SK-N-SH treated with all-trans-retinoic acid at 6 μM for 48 hours (cell line): ENCODE measurements around the gene MAST4.

Experiments
- ATAC-seq: fragments of 200-7000 bp; cut with Tn5 transposase; 3 replicates; pipeline ENCODE4 v1.9.1; 2020; ENCODE audit warnings: mild to moderate bottlenecking, moderate library complexity
- ARNTL ChIP-seq: fragments of 450-650 bp; formaldehyde crosslinking; IDR thresholded peaks from 2 replicates; pipeline ENCODE4 v1.5.0; 2020; ENCODE audit warnings: low read depth, mild to moderate bottlenecking, moderate library complexity, borderline replicate concordance
- CREB5 ChIP-seq: fragments of 250-450 bp; sonication (Bioruptor Pico); IDR thresholded peaks from 2 replicates; pipeline ENCODE4 v1.5.1; 2020; ENCODE audit warnings: low read depth, mild to moderate bottlenecking, moderate library complexity
- CSDC2 ChIP-seq: fragments of 250-450 bp; sonication (Bioruptor Pico); IDR thresholded peaks from 2 replicates; pipeline ENCODE4 v1.5.0; 2020; ENCODE audit warnings: mild to moderate bottlenecking, moderate library complexity
- CSRNP3 ChIP-seq: fragments of 250-450 bp; sonication (Bioruptor Pico); IDR thresholded peaks from 2 replicates; pipeline ENCODE4 v1.5.1; 2021; ENCODE audit warnings: mild to moderate bottlenecking, moderate library complexity
- ESRRG ChIP-seq: fragments of 250-450 bp; sonication (Bioruptor Pico); IDR thresholded peaks from 2 replicates; pipeline ENCODE4 v1.6.1; 2021; ENCODE audit warnings: mild to moderate bottlenecking
- GLIS3 ChIP-seq: fragments of 250-450 bp; sonication (Bioruptor Pico); IDR thresholded peaks from 2 replicates; pipeline ENCODE4 v1.5.0; 2020; ENCODE audit warnings: mild to moderate bottlenecking, moderate library complexity
- ISL1 ChIP-seq: fragments of 250-450 bp; sonication (Bioruptor Pico); IDR thresholded peaks from 2 replicates; pipeline ENCODE4 v2.1.2; 2022; ENCODE audit warnings: mild to moderate bottlenecking, moderate library complexity
- OSR1 ChIP-seq: fragments of 250-450 bp; sonication (Bioruptor Pico); IDR thresholded peaks from 2 replicates; pipeline ENCODE4 v1.8.0; 2022; ENCODE audit warnings: moderate library complexity, mild to moderate bottlenecking, inconsistent platforms
- PATZ1 ChIP-seq: fragments of 250-450 bp; sonication (Bioruptor Pico); IDR thresholded peaks from 2 replicates; pipeline ENCODE4 v1.8.0; 2020; ENCODE audit warnings: mild to moderate bottlenecking, moderate library complexity, borderline replicate concordance
- POU6F1 ChIP-seq: fragments of 250-450 bp; sonication (Bioruptor Pico); IDR thresholded peaks from 2 replicates; pipeline ENCODE4 v1.8.0; 2021; ENCODE audit warnings: low read depth, mild to moderate bottlenecking, moderate library complexity, borderline replicate concordance
- PPARA ChIP-seq: fragments of 250-450 bp; sonication (Bioruptor Pico); IDR thresholded peaks from 2 replicates; pipeline ENCODE4 v1.5.0; 2020; ENCODE audit warnings: mild to moderate bottlenecking, borderline replicate concordance
- RARB ChIP-seq: fragments of 250-450 bp; sonication (Bioruptor Pico); IDR thresholded peaks from 2 replicates; pipeline ENCODE4 v1.8.0; 2021; ENCODE audit warnings: mild to moderate bottlenecking, moderate library complexity
- SNAI2 ChIP-seq: fragments of 250-450 bp; sonication (Bioruptor Pico); IDR thresholded peaks from 2 replicates; pipeline ENCODE4 v1.5.0; 2020; ENCODE audit warnings: mild to moderate bottlenecking, moderate library complexity
- TCF4 ChIP-seq: fragments of 250-450 bp; sonication (Bioruptor Pico); IDR thresholded peaks from 2 replicates; pipeline ENCODE4 v1.8.0; 2021; ENCODE audit warnings: mild to moderate bottlenecking, moderate library complexity, borderline replicate concordance
- TOX ChIP-seq: fragments of 250-450 bp; sonication (Bioruptor Pico); IDR thresholded peaks from 2 replicates; pipeline ENCODE4 v1.8.0; 2021; ENCODE audit warnings: mild to moderate bottlenecking, moderate library complexity, borderline replicate concordance
- TSHZ2 ChIP-seq: fragments of 250-450 bp; sonication (Bioruptor Pico); IDR thresholded peaks from 2 replicates; pipeline ENCODE4 v1.5.0; 2020; ENCODE audit warnings: mild to moderate bottlenecking, moderate library complexity
- ZC3H10 ChIP-seq: fragments of 250-450 bp; sonication (Bioruptor Pico); IDR thresholded peaks from 2 replicates; pipeline ENCODE4 v1.5.1; 2021; ENCODE audit warnings: mild to moderate bottlenecking, moderate library complexity
- ZFP3 ChIP-seq: fragments of 250-450 bp; sonication (Bioruptor Pico); IDR thresholded peaks from 2 replicates; pipeline ENCODE4 v1.5.0; 2020; ENCODE audit warnings: mild to moderate bottlenecking, moderate library complexity
- ZFP30 ChIP-seq: fragments of 450-650 bp; formaldehyde crosslinking; IDR thresholded peaks from 2 replicates; pipeline ENCODE4 v1.5.0; 2022; ENCODE audit warnings: mild to moderate bottlenecking, moderate library complexity
- ZNF565 ChIP-seq: fragments of 450-650 bp; formaldehyde crosslinking; conservative IDR thresholded peaks from 2 replicates; pipeline ENCODE4 v1.5.0; 2020; ENCODE audit warnings: low read depth, mild to moderate bottlenecking, moderate library complexity
- ZNF70 ChIP-seq: fragments of 450-650 bp; formaldehyde crosslinking; IDR thresholded peaks from 2 replicates; pipeline ENCODE4 v1.5.0; 2020; ENCODE audit warnings: mild to moderate bottlenecking, moderate library complexity
- ZNF8 ChIP-seq: fragments of 450-650 bp; formaldehyde crosslinking; IDR thresholded peaks from 2 replicates; pipeline ENCODE4 v1.5.0; 2020; ENCODE audit warnings: mild to moderate bottlenecking, moderate library complexity

Gene MAST4

GRCh38 chr5:66553916-66554575 lies 42.1 kb upstream of the MAST4 start:
- no peak for TF ChIP-seq ESRRG (CRISPR knock-in tag)
- TF ChIP-seq ARNTL, result no peak
- no peak for TF ChIP-seq PPARA (CRISPR knock-in tag)
- no peak for TF ChIP-seq ZNF70 (CRISPR knock-in tag)
- TF ChIP-seq ZFP3 (CRISPR knock-in tag), result no peak
- TF ChIP-seq ZNF8 (CRISPR knock-in tag), result no peak
- TF ChIP-seq ZNF565 (CRISPR knock-in tag), result no peak
- TF ChIP-seq POU6F1 (CRISPR knock-in tag), result no peak
- TF ChIP-seq CSRNP3 (CRISPR knock-in tag), result no peak
- no peak for TF ChIP-seq CREB5 (CRISPR knock-in tag)
- TF ChIP-seq OSR1 (CRISPR knock-in tag), result no peak
- no peak for TF ChIP-seq ZC3H10 (CRISPR knock-in tag)
- no peak for TF ChIP-seq RARB (CRISPR knock-in tag)
- TF ChIP-seq TCF4, result no peak
- TF ChIP-seq ISL1 (CRISPR knock-in tag), result no peak
- no peak for TF ChIP-seq PATZ1
- no peak for TF ChIP-seq TOX
- TF ChIP-seq GLIS3 (CRISPR knock-in tag), result no peak
- TF ChIP-seq TSHZ2 (CRISPR knock-in tag), result no peak
- TF ChIP-seq SNAI2 (CRISPR knock-in tag), result no peak
- no peak for ATAC-seq

GRCh38 chr5:66554884-66555283 lies 41.3 kb upstream of the MAST4 start:
- ATAC-seq, result no peak
- TF ChIP-seq ZNF8 (CRISPR knock-in tag) (peak; percentile 91), POU6F1 (CRISPR knock-in tag) (no peak)
- TF ChIP-seq, all 23 proteins: peak for 1

GRCh38 chr5:66558560-66558959 lies 37.6 kb upstream of the MAST4 start:
- ATAC-seq, result no peak
- TF ChIP-seq ZNF565 (CRISPR knock-in tag) (no peak), GLIS3 (CRISPR knock-in tag) (no peak), PPARA (CRISPR knock-in tag) (no peak), OSR1 (CRISPR knock-in tag) (no peak), PATZ1 (no peak), RARB (CRISPR knock-in tag) (no peak), ZFP3 (CRISPR knock-in tag) (no peak), ZFP30 (no peak), CSRNP3 (CRISPR knock-in tag) (no peak), TCF4 (no peak), TOX (no peak), CSDC2 (no peak)
